ENCODE results near the gene SMPDL3A. TPM values are rescaled to one million over a fixed set of nuclear protein-coding genes. Genes with fewer than 3 reads are reported as not detected.

Gene SMPDL3A
- total and polyA plus RNA-seq, 2 donors (not counting 1 experiment from before 2014, with no cell fraction given): 19.8 to 30.5 TPM

GRCh38 chr6:122751326-122751725, 37.7 kb upstream of the SMPDL3A start:
- Histone ChIP-seq H3K4me3 (replicated peaks in 1 of 4; ENCODE audit: control extremely low read depth in 1 of 4, insufficient read depth in 1 of 4, low read depth in 3 of 4, low read length in 4 of 4) (no peak overlapping the region), H3K9me3 (ENCODE audit: control insufficient read depth, insufficient read depth, low read depth, low read length) (no peaks in the 10 kb centered on the region), H3K4me1 (ENCODE audit: control insufficient read depth, extremely low read depth, insufficient read depth, low read length) (no peaks in the 10 kb centered on the region), H4K20me1 (ENCODE audit: control insufficient read depth, extremely low read depth, insufficient read depth, low read length) (no peaks in the 10 kb centered on the region), H2AFZ (ENCODE audit: low read length) (no peak overlapping the region), H3K79me2 (ENCODE audit: control insufficient read depth, insufficient read depth, low read length) (no peaks in the 10 kb centered on the region), H3K27ac (ENCODE audit: insufficient read depth, low read length) (no peak overlapping the region), H3K27me3 (ENCODE audit: control insufficient read depth, insufficient read depth, low read length) (no peaks in the 10 kb centered on the region), H3K9ac (ENCODE audit: insufficient read depth, low read length) (no peak overlapping the region), H3K4me2 (ENCODE audit: extremely low read depth, insufficient read depth, low read length) (no peak overlapping the region), H3K36me3 (ENCODE audit: control insufficient read depth, insufficient read depth, low read length) (no peaks in the 10 kb centered on the region)
- no peak for DNase-seq (ENCODE audit: low read depth in 2 of 2)
- no peak for TF ChIP-seq EZH2 (IDR thresholded peaks at IDR 0.05; ENCODE audit: low read length, missing control alignments)
- no peak for TF ChIP-seq CTCF (conservative IDR thresholded peaks at IDR 0.05 in 1 of 2, IDR thresholded peaks at IDR 0.05 in 1 of 2; ENCODE audit: low read depth in 1 of 2, low read length in 2 of 2)

- no peak overlapping the region for H3K27ac ChIP-seq (ENCODE audit: insufficient read depth, low read length)
- H3K4me3 ChIP-seq (replicated peaks in 1 of 4; ENCODE audit: control extremely low read depth in 1 of 4, insufficient read depth in 1 of 4, low read depth in 3 of 4, low read length in 4 of 4): no peak overlapping the region
- no peak overlapping the region for H2AFZ ChIP-seq (ENCODE audit: low read length)
- H4K20me1 ChIP-seq (ENCODE audit: control insufficient read depth, extremely low read depth, insufficient read depth, low read length): no peaks in the 10 kb centered on the region
- H3K4me2 ChIP-seq (ENCODE audit: extremely low read depth, insufficient read depth, low read length): no peak overlapping the region
- no peaks in the 10 kb centered on the region for H3K9me3 ChIP-seq (ENCODE audit: control insufficient read depth, insufficient read depth, low read depth, low read length)
- H3K4me1 ChIP-seq (ENCODE audit: control insufficient read depth, extremely low read depth, insufficient read depth, low read length): no peaks in the 10 kb centered on the region
- H3K36me3 ChIP-seq (ENCODE audit: control insufficient read depth, insufficient read depth, low read length): no peaks in the 10 kb centered on the region
- no peak overlapping the region for H3K9ac ChIP-seq (ENCODE audit: insufficient read depth, low read length)
- no peak for DNase-seq (ENCODE audit: low read depth in 2 of 2)
- no peaks in the 10 kb centered on the region for H3K79me2 ChIP-seq (ENCODE audit: control insufficient read depth, insufficient read depth, low read length)
- no peaks in the 10 kb centered on the region for H3K27me3 ChIP-seq (ENCODE audit: control insufficient read depth, insufficient read depth, low read length)
- TF ChIP-seq CTCF (conservative IDR thresholded peaks at IDR 0.05 in 1 of 2, IDR thresholded peaks at IDR 0.05 in 1 of 2; ENCODE audit: low read depth in 1 of 2, low read length in 2 of 2) (no peak), EZH2 (IDR thresholded peaks at IDR 0.05; ENCODE audit: low read length, missing control alignments) (no peak)
Measured at GRCh38 chr6:122752459-122752858, 36.6 kb upstream of the SMPDL3A start.

- peak overlapping the region; percentile 20 for H2AFZ ChIP-seq (ENCODE audit: low read length)
Measured at GRCh38 chr6:122753000-122753687, 35.9 kb upstream of the SMPDL3A start.

More at GRCh38 chr6:122753000-122753687, 35.9 kb upstream of the SMPDL3A start:
- TF ChIP-seq CTCF (conservative IDR thresholded peaks at IDR 0.05 in 1 of 2, IDR thresholded peaks at IDR 0.05 in 1 of 2; ENCODE audit: low read depth in 1 of 2, low read length in 2 of 2) (no peak), EZH2 (IDR thresholded peaks at IDR 0.05; ENCODE audit: low read length, missing control alignments) (no peak)
- Histone ChIP-seq H3K36me3 (ENCODE audit: control insufficient read depth, insufficient read depth, low read length) (no peaks in the 10 kb centered on the region), H3K79me2 (ENCODE audit: control insufficient read depth, insufficient read depth, low read length) (no peaks in the 10 kb centered on the region), H3K27ac (ENCODE audit: insufficient read depth, low read length) (no peak overlapping the region), H3K9ac (ENCODE audit: insufficient read depth, low read length) (no peak overlapping the region), H3K4me2 (ENCODE audit: extremely low read depth, insufficient read depth, low read length) (peak overlapping the region; percentile 19), H3K4me1 (ENCODE audit: control insufficient read depth, extremely low read depth, insufficient read depth, low read length) (no peaks in the 10 kb centered on the region), H4K20me1 (ENCODE audit: control insufficient read depth, extremely low read depth, insufficient read depth, low read length) (no peaks in the 10 kb centered on the region), H3K4me3 (replicated peaks in 1 of 4; ENCODE audit: control extremely low read depth in 1 of 4, insufficient read depth in 1 of 4, low read depth in 3 of 4, low read length in 4 of 4) (no peak overlapping the region), H3K9me3 (ENCODE audit: control insufficient read depth, insufficient read depth, low read depth, low read length) (no peaks in the 10 kb centered on the region), H3K27me3 (ENCODE audit: control insufficient read depth, insufficient read depth, low read length) (no peaks in the 10 kb centered on the region)
- DNase-seq (ENCODE audit: low read depth in 2 of 2): no peak
